NCI-H2227 treated with DMSO at 0.1 percent for 48 hours (cell line): ENCODE data around the gene ITPR1.

Experiments used
- DNase-seq: peaks from one replicate; lab custom pipeline; 2025; lab: John Stamatoyannopoulos, UW

Gene ITPR1

GRCh38 chr3:4814305-4814903 lies 321.3 kb downstream of the ITPR1 start:
- DNase-seq, result no peak

GRCh38 chr3:4814904-4815574 lies 321.9 kb downstream of the ITPR1 start:
- DNase-seq, result no peak

- no peak for DNase-seq
These were observed 323.2 kb downstream of the ITPR1 start for GRCh38 chr3:4816306-4816705.

- no peak for DNase-seq
These were observed 323.6 kb downstream of the ITPR1 start for GRCh38 chr3:4816718-4817117.

GRCh38 chr3:4817128-4817527 lies 324.0 kb downstream of the ITPR1 start:
- DNase-seq, result no peak

GRCh38 chr3:4818164-4818563 lies 325.0 kb downstream of the ITPR1 start:
- no peak for DNase-seq

- DNase-seq, result no peak
These were observed 326.0 kb downstream of the ITPR1 start for GRCh38 chr3:4818986-4819693.

- no peak for DNase-seq
These were observed 326.6 kb downstream of the ITPR1 start for GRCh38 chr3:4819746-4820145.

- no peak for DNase-seq
These were observed 327.4 kb downstream of the ITPR1 start for GRCh38 chr3:4820296-4821121.

- DNase-seq, result no peak
These were observed 328.2 kb downstream of the ITPR1 start for GRCh38 chr3:4821338-4821737.

- DNase-seq, result no peak
These were observed 328.8 kb downstream of the ITPR1 start for GRCh38 chr3:4821975-4822374.

GRCh38 chr3:4822568-4822967 lies 329.4 kb downstream of the ITPR1 start:
- DNase-seq, result no peak

- DNase-seq, result no peak
These were observed 330.2 kb downstream of the ITPR1 start for GRCh38 chr3:4823385-4823784.

GRCh38 chr3:4823986-4824925 lies 331.1 kb downstream of the ITPR1 start:
- DNase-seq, result no peak

GRCh38 chr3:4824926-4825325 lies 331.8 kb downstream of the ITPR1 start:
- peak; percentile 4 for DNase-seq

- no peak for DNase-seq
These were observed 332.5 kb downstream of the ITPR1 start for GRCh38 chr3:4825436-4826236.

GRCh38 chr3:4826237-4827100 lies 333.3 kb downstream of the ITPR1 start:
- no peak for DNase-seq

- DNase-seq, result no peak
These were observed 334.6 kb downstream of the ITPR1 start for GRCh38 chr3:4827767-4828166.

- DNase-seq, result no peak
These were observed 335.3 kb downstream of the ITPR1 start for GRCh38 chr3:4828279-4829030.
